ENCODE results near the gene KCNK5.

The KCNK5 gene

DNA sequence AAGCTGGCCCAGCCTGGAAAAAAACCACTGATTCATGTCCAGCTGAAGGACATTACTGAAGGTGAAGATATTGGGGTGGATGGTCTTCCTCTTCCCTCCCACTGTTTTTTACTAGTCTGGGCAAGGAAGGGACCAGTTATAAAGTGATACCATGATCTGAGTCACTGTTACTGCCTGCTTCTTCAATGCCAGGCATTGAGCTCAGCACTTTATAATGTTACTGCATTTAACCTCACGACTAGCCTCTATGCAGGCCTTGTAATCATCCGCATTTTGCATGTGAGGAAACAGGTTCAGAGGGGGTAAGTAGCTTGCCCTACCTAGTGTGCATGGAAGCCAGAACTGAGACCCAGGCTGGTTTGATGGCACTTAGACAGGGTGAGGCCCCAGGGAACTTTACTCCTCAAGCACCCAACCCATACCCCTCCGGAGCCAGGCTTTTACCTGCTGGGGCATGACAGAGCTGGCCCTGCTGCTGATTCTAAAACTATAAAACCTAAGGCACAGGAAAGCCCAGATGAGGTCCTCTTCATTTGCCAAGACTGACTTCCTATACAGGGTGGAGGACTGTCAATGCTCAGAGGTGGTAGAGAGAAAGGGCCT lies 11.0 kb upstream of the KCNK5 start:
- DNase-seq (ENCODE audit: low read depth in 2 of 2, low spot score in 1 of 2): no peak

DNA sequence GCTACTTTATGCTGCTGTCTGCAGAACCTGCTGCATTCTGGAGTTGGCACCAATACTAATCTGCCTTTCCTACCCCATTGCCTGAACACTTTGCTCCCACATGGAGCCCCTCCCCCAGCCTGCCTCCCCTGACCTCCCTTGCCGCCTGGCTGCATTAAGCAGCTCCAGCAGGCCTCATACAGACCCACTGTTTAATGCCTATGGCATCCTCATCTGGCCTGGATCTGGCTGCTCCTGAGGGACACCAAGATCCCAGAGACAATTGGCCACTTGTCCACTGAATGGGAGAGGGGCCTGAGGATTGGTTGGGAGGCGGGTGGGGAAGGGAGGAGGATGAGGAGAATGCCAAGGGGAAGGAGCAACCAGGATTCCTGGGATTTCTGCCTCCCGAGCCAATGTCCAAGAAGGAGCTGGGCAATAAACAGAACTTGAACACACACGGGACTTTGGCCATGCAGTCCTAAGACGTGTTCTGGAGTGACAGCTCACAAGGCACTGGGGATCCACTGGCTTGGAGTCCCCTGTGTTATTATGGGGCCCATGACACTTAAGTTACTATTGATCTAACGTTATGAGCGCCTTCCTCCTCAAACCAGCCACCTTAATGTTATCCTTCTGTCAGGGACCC lies 10.4 kb upstream of the KCNK5 start:
- no peak for DNase-seq (ENCODE audit: low read depth in 2 of 2, low spot score in 1 of 2)

DNA sequence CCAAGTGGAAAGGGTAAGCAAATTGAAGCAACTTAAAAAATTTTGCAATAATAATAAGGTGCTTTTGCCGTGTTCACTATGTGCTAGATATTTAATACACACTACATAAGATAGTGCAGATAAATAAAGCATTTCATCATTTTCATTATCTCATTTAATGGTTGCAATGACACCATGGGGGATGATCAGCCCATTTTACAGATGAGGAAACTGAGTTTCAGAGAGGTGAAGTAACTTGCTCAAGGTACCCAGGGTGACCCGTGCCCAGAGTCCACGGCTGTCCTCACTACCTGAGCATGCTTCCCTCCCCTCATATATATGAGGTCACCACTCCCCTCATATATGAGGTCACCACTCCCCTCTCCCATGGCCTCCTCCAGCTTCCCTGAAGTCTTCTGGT lies 7.5 kb upstream of the KCNK5 start:
- no peak for DNase-seq (ENCODE audit: low read depth in 2 of 2, low spot score in 1 of 2)

DNA sequence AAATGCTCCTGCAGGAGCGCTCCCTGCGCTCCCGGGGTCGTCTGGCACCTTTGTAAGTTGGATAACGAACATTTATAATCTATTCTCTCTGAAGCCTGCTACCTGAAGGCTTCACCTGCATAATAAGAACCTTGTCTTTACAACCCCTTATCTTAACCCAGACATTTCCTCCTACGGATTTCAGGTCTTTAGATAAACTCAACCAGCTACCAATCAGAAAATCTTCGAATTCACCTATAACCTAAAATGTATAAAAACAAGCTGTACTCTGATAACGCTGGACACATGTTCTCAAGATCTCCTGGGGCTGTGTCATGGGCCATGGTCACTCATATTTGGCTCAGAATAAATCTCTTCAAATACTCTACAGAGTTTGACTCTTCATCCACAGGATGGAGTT lies 4.1 kb upstream of the KCNK5 start:
- DNase-seq (ENCODE audit: low read depth in 2 of 2, low spot score in 1 of 2): no peak

DNA sequence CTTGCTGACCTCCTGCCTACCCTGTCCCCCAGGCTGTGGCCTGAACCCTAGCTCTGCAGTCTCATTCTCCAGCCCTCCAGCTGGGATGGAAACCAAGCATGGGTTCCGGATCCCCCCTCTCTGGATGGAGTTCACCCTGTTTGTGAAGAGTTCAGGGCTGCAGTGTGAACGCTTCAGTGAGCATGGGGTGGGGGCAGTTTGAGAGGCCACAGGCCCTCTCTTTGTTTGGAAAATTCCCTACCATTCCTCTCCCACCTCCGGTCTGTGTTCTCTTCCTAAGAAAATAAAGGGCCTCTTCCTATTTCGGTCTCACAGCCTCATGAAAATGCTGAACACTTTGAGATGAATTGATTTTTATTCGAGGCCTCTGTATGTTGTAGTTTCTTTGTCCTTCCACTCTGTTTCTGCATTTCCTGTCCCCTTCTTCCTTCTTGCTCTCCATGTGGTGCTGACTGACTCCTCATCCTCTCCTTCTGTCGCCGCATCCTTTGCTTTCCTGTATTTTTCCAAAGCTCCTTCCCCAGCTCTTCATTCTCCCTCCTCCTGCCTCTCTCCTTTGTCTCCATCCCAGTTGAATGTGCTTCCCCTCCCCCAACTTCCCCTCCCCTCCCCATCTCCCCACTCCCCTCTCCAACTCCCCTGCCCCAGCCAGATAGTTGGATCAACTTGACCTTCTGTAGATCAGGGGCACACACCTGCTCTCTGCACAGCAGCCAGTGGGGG lies 2.4 kb upstream of the KCNK5 start:
- no peak for DNase-seq (ENCODE audit: low read depth in 2 of 2, low spot score in 1 of 2)

DNA sequence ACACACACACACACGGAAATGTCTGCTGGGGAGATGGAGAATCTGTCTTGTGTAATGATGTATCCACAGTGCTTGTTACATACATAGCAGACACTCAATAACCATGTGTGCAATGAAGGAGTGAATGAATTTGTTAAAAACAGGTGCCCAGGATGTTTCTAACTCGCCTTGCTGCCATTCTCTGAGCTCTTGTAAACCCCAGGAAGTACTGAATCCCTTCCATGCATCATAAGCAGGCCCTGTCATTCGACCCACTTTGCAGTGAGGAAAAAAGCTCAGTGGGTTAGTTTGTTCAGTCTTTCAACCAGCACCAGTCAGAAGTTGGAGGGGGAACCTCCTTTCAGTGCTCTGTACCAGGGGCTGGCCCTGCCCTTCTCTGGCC lies 1.4 kb upstream of the KCNK5 start:
- no peak for DNase-seq (ENCODE audit: low read depth in 2 of 2, low spot score in 1 of 2)

DNA sequence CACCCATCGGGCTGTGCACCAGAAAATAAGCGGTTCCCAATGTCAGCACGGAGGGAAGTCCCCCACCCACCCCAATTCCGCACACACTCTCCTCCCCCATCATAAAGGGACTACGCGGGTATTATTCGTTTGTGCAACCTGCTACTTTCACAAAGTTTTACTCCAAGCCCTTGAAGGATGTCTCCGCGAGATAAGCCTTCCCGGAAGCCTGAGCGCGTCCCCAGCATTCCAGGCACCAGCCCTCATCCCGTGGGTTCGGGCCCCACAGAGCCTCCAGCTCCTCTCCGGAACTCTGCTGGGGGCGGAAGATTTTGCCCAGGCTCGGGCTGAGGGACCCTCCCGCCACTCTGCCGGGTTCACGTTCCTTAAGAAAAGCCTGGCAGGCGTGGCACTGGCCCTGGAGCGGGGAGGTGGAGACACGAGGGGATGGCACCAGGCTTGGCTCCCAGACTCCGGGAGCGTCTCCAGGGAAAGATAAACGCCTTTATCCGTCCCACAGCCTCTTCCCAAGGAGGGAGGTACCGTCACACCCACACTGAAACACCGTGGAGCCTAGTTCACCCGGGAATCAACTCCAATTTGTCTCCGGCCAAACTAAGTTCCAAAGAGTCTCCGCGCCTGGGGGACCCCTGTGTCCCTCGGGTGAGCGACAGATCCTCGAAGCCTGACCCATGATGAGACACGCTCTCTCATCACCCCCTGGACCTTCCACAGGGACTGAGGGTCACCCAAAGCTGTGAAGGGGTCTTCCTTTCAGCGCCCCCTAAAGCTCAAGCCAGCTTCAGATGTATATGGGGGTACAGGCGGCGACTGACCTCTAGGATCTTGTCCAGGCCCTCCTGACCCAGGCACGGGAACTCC lies 934 bp downstream of the KCNK5 start:
- no peak for DNase-seq (ENCODE audit: low read depth in 2 of 2, low spot score in 1 of 2)

DNA sequence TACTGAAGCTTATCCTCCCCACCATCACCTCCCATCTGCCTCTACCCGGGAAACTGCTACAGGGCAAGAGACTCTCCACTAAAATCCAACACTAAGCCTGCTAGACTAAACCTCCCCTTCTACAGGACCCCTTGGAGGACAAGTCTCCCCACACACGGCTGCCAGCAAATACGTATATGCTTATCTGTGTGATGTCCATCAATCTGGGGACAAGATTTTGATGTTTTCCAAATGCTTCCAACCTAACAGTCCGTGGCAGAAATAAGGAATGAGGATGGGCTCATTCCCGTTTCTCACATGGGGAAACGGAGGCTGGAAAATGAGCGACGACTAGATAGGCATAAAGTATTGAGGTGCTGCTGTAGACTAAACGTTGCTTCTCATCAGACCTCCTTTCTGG lies 1.8 kb downstream of the KCNK5 start:
- DNase-seq (ENCODE audit: low read depth in 2 of 2, low spot score in 1 of 2): no peak

DNA sequence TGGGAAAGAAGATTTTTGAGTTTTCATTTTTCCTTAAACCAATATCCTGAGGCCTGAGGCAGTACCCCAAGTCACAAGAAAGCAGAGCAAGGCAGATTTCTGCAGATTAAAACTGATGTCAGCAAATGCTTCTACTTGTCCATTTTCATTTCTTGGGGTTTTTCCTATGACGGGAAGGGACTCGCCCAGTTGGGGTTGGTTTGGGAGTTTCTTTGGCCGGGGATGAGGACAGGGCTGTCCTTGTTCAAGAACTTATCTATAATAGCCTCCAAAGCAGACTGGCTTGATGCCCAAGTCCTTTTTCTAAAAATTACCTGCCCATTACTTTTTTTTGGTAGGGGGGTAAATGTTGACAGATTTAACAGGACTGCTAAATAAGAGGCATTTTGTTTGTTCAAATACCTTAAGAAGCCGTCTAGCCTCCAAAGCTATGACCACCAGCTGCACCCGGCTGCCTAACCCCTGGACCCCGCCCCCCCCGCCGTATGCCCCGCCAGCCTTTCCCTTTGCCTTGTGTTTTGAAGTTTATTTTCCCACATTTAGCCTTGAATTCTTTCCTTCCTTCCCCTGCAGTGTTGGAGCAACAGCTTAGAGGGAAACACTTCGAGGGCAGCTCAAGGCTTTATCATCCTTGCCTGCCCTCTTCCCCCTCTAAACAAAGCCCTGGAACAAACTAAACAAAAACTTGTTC lies 2.5 kb downstream of the KCNK5 start:
- DNase-seq (ENCODE audit: low read depth in 2 of 2, low spot score in 1 of 2): no peak

DNA sequence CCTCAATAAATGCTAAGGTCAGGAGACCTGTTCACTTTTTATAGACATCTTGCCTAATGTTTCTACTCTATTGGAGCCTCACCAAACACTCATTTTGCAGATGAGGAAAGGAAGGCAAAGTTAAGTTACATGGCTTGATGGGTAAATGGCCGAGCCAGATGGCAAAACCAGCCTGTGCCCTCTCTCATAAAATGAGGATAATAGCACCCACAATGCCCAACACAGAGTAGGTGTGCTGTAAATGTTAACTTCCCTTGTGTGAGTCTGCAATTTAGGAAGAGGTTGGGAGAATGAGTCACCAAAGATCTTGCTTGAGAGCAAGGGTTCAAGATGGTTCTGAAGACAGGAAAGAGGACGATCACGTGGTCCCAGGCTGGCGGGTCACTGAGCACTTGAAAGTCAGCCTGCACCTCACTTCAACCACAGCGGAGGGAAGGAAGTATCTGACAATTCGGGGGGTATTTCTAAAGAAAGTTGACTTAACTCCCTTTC lies 3.3 kb downstream of the KCNK5 start:
- DNase-seq (ENCODE audit: low read depth in 2 of 2, low spot score in 1 of 2): no peak

DNA sequence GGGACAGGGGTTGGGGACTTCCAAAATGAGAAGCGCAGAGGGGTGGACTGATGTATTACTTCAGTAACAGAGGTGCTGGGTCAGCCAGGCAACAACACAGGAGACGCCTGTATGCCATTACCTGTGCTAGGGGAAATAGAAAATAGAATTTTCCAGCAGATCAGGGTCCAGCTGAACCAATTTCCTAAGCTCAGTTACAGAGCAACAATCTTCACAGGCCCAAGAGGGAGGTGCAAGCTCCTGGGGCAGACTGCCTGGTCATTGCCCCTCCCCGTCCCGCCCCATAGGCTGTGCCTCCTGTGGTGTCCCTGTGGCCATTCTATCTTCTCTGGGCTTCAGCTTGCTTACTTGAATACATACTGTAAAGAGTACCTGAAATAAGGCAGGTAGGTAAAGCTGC lies 3.7 kb downstream of the KCNK5 start:
- no peak for DNase-seq (ENCODE audit: low read depth in 2 of 2, low spot score in 1 of 2)

DNA sequence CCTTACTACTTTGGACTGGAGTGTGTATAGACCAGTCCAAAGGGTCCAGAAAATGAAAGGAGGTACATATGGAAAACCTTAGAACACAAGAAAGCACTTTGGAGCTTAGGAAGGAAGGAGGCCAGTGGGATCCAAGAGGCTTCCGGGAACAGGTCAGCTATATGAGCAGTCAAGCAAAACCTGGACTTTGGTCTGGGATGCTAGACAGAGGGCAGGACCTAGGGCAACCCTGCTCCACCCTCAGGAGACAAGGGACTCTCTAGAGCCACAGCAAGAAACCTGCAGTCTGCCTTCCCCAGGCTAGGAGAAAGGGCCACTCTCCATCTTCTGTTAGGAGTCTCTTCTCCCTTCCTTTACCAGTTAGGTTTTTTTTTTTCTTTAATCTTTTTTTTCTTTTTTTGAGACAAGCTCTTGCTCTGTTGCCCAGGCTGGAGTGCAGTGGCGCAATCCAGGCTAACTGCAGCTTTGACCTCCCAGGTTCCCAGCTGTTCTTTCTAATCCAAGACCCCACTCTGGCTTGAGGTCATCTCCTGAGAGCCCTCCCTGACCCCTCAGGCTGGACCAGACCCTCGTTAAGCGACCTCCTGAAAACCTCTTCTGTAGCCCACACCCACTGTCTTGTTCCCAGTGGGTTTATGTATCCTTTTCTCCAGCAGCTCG lies 4.6 kb downstream of the KCNK5 start:
- DNase-seq (ENCODE audit: low read depth in 2 of 2, low spot score in 1 of 2): no peak

DNA sequence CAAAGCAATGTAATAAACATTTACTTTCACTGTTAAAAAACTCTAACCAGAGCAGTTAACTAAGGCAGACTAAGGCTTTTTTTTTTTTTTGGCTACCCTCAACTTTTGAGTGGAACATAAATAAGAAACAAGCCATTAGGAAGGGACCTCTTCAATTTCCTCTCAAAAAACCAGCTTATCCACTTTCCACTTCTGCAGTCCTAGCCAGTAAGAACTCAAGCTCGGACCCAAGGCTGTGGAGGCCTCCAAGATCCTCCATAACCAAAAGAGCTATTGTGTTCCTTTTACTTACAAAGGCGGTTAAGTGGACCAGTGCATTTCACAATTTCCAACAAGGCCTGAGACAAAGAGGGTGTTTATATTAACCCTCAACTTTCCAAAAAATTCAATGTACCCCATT lies 5.3 kb downstream of the KCNK5 start:
- no peak for DNase-seq (ENCODE audit: low read depth in 2 of 2, low spot score in 1 of 2)

DNA sequence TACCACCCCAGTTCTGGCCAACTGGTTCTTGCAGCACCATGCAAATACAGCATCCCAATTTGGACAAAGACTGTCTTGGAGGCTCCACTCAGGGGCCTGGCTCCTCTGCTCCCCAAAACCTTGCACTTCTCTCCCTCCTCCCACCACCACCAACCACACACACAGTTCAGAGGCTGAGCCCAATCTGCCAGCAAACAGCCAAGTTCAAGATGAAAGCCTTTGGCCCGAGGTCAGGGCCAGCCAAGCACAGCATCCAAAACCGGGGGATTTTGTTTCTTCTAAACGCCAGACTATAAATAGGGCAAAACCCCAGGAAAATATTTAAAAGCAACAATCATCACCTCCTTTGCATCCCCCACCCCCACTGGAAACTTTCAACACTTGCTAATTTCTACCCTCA lies 5.7 kb downstream of the KCNK5 start:
- no peak for DNase-seq (ENCODE audit: low read depth in 2 of 2, low spot score in 1 of 2)

DNA sequence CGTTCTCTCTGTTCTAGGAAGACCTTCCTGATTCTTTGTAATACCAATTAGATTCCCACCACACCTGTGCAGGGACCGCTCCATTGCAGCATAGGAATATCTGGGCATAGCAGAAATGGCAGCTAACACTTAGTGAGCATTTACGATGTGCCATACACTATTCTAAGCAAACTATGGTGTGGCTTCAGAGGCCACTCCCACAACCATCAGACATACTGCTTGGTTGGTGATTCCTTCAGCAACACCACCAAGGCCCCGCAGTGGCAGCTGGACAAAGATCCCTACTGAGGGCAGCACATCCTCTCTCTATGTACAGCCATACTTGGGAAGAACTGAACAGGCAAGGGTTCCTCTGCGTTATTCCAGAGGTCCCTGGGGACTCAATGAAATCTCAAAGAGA lies 6.2 kb downstream of the KCNK5 start:
- DNase-seq (ENCODE audit: low read depth in 2 of 2, low spot score in 1 of 2): no peak

DNA sequence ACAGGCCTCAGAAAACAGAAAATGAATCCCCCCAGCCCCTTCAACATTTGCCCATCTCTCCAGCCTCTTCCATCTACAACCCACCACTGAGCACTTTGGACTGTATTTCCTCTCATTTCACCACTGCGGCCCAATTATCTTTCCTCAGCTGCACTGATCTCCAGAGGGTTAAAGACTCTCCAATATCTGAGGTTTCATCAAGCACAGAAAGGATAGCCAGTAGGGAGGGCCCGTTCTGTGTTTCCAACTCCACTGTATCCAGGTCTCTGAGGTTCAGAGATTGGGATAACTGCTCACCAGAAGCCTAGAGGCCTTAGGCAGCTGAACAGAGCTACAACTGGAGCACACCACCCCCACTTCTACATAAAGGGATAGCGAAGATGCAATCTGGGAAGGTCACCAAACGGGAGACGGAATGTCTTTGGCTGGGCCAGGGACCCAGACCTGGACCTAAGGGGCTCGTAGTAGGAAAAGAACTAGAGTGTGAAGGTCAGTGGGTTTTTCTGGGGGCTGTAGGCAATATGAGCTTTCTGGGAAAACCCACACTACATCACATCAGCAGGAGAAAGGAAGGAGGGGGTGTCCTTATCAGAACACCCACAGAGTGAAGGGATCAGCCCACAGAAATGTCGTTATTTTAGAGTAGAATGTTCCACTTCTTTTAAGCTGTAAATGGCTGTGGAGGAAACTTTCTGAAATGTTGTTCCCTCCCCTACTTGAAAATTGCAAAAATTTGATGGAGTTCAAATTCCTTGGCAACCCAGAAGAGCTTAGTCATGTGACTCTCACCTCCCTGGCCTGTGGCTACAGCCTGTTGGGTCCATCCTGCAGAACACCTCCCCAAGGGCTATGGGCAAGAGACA lies 7.3 kb downstream of the KCNK5 start:
- DNase-seq (ENCODE audit: low read depth in 2 of 2, low spot score in 1 of 2): no peak

DNA sequence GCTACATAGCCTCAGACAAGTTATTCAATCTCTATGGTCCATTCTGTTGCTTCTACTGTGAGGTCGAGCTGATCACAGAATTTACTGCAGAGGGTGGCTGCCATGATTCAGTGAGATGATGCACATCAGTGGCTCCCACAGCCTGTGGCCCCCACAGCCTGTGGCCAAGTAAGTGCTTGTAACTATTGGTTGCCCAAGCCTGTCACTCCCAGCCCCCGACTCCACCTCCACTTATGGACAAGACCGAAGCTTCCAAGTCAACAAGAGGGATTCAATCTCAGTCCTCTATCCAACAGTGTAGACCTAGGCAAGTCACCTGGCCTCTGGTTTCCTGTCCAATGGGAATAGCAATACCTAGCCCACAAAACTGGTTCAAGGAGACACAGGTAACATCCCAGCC lies 8.2 kb downstream of the KCNK5 start:
- no peak for DNase-seq (ENCODE audit: low read depth in 2 of 2, low spot score in 1 of 2)

DNA sequence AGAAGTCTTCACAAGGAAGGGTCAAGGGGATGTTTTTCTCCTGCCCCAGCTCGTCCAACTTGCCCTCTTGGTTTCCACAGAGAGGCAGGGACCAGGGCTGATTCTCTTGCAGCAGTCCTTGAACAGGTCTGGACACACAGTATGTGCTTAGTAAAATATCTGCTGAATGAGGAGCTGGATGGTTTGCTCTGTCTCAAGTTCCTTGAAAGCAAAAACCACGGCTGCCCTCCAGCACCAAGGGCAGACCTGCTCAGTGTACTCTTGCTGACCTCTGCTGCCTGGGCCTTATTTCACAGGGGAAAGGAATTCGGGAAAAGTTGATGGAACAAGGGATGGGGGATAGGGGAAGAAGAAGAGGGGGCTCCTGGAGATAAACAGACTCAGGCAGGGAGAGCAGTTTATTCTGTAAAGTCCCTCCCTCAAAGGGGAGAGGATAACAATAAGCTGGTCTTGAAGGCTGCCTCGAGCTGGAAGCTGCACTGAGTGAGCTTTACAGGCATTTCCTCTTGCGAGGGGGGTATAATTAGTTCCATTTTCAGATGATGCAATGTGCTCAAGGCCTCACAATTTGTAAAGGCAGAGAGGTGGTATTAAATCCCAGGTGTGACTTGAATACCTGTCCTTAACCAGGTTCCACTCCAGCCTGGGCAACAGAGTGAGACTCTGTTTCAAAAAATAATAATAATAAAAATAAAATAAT lies 10.3 kb downstream of the KCNK5 start:
- no peak for DNase-seq (ENCODE audit: low read depth in 2 of 2, low spot score in 1 of 2)
